Activated CD4-positive, alpha-beta T cell treated with anti-CD3 and anti-CD28 coated beads, Interleukin-2, Interleukin-6, amounts not matched to agents 100 ng/mL and 50 ng/mL, durations not matched to agents 16 hours and 8 hours (primary cell): Measurements from ENCODE around the gene RAVER1.

ENCODE experiments used
- DNase-seq: peaks from one replicate; pipeline ENCODE4 v3.0.0-alpha.2; 2020

Gene RAVER1

DNA sequence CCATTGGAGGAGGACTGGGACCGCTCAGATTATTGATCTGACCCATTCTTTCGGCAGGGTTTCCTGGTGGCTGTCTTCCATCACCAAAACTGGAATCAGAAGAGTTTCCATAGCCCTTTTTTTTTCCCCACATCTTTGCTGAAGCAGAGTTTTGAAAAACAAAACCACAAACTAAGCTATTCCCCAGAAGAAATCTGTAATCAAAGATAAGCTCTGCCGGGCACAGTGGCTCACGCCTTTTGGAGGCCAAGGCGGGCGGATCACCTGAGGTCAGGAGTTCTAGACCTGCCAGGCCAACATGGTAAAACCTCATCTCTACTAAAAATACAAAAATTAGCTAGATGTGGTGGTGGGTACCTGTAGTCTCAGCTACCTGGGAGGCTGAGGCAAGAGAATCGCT is 66.6 kb downstream of the RAVER1 start:
- DNase-seq = no peak
